Measurements from ENCODE around the gene LETMD1. TPM values are rescaled to one million over a fixed set of nuclear protein-coding genes. Genes with fewer than 3 reads are reported as not detected.

LETMD1 gene
- total RNA-seq, 1 donor, result 23.7 TPM

GRCh38 chr12:51033457-51034089, 14.6 kb upstream of the LETMD1 start:
- H3K4me3 ChIP-seq (ENCODE audit: low read depth, low read length), result no peak overlapping the region
- no peak for DNase-seq (ENCODE audit: low read depth)
- TF ChIP-seq CTCF (IDR thresholded peaks at IDR 0.05; ENCODE audit: insufficient read depth, low read depth, low read length), result no peak

GRCh38 chr12:51036279-51036678, 11.8 kb upstream of the LETMD1 start:
- no peak overlapping the region for H3K4me3 ChIP-seq (ENCODE audit: low read depth, low read length)
- no peak for TF ChIP-seq CTCF (IDR thresholded peaks at IDR 0.05; ENCODE audit: insufficient read depth, low read depth, low read length)
- no peak for DNase-seq (ENCODE audit: low read depth)

GRCh38 chr12:51048661-51049251, 629 bp downstream of the LETMD1 start:
- no peak for TF ChIP-seq CTCF (IDR thresholded peaks at IDR 0.05; ENCODE audit: insufficient read depth, low read depth, low read length)
- DNase-seq (ENCODE audit: low read depth), result no peak
- peak overlapping the region; percentile 97 for H3K4me3 ChIP-seq (ENCODE audit: low read depth, low read length)

- H3K4me3 ChIP-seq (ENCODE audit: low read depth, low read length), result peak overlapping the region; percentile 97
- no peak for TF ChIP-seq CTCF (IDR thresholded peaks at IDR 0.05; ENCODE audit: insufficient read depth, low read depth, low read length)
These were observed 1.4 kb downstream of the LETMD1 start for GRCh38 chr12:51049525-51049924.

GRCh38 chr12:51051787-51052186, 3.7 kb downstream of the LETMD1 start:
- no peak for TF ChIP-seq CTCF (IDR thresholded peaks at IDR 0.05; ENCODE audit: insufficient read depth, low read depth, low read length)
- H3K4me3 ChIP-seq (ENCODE audit: low read depth, low read length), result no peak overlapping the region
- peak; percentile 56 for DNase-seq (ENCODE audit: low read depth)

More at GRCh38 chr12:51049525-51049924, 1.4 kb downstream of the LETMD1 start:
- DNase-seq (ENCODE audit: low read depth), result no peak

GRCh38 chr12:51055060-51055459, 6.9 kb downstream of the LETMD1 start:
- no peak for DNase-seq (ENCODE audit: low read depth)
- no peak for TF ChIP-seq CTCF (IDR thresholded peaks at IDR 0.05; ENCODE audit: insufficient read depth, low read depth, low read length)

More at GRCh38 chr12:51055060-51055459, 6.9 kb downstream of the LETMD1 start:
- H3K4me3 ChIP-seq (ENCODE audit: low read depth, low read length), result no peak overlapping the region
